22Rv1 (cell line): Measurements from ENCODE around the gene UBN1.

ENCODE experiments used
- H3K27ac ChIP-seq: fragments of 450-650 bp; 2 replicates; pipeline ENCODE4 v1.5.1; 2017
- CTCF ChIP-seq: fragments of 450-650 bp; IDR thresholded peaks from 2 replicates; pipeline ENCODE4 v1.5.1; 2017; ENCODE audit warnings: mild to moderate bottlenecking
- ZFX ChIP-seq: fragments of 450-650 bp; IDR thresholded peaks from 2 replicates; pipeline ENCODE4 v1.6.1; 2017; ENCODE audit warnings: antibody characterized with exemption, borderline replicate concordance

UBN1 gene

GRCh38 chr16:4900036-4900435 is 52.8 kb downstream of the UBN1 start:
- no peak overlapping the region for H3K27ac ChIP-seq
- no peak for TF ChIP-seq CTCF

- TF ChIP-seq CTCF (no peak), ZFX (no peak)
- no peak overlapping the region for H3K27ac ChIP-seq
Measured at GRCh38 chr16:4900750-4901149, 53.5 kb downstream of the UBN1 start.

GRCh38 chr16:4902038-4902437 is 54.8 kb downstream of the UBN1 start:
- TF ChIP-seq ZFX (no peak), CTCF (no peak)

GRCh38 chr16:4904108-4904941 is 57.0 kb downstream of the UBN1 start:
- TF ChIP-seq CTCF (no peak), ZFX (no peak)
- H3K27ac ChIP-seq = no peak overlapping the region

More at GRCh38 chr16:4902038-4902437, 54.8 kb downstream of the UBN1 start:
- no peak overlapping the region for H3K27ac ChIP-seq

- H3K27ac ChIP-seq = no peak overlapping the region
- TF ChIP-seq CTCF = no peak
- no peak for TF ChIP-seq ZFX
Measured at GRCh38 chr16:4904942-4905615, 57.8 kb downstream of the UBN1 start.

- H3K27ac ChIP-seq = no peak overlapping the region
- TF ChIP-seq ZFX (no peak), CTCF (no peak)
Measured at GRCh38 chr16:4908854-4909401, 61.6 kb downstream of the UBN1 start.

GRCh38 chr16:4909825-4910224 is 62.5 kb downstream of the UBN1 start:
- TF ChIP-seq CTCF (no peak), ZFX (no peak)
- no peak overlapping the region for H3K27ac ChIP-seq
